H1 (cell line): ENCODE measurements around the gene CCDC74A. TPM values are rescaled to one million over a fixed set of nuclear protein-coding genes. Genes with fewer than 3 reads are reported as not detected.
"Not testable (repeated sequence)": the region's sequence is repeated elsewhere in the genome, so short reads cannot be mapped to it uniquely, and the experiment has no call there.

Experiments used
- CTCF ChIA-PET: fragments of 300-600 bp; sonication (Branson Sonifier 250); formaldehyde crosslinking; loops from one replicate; lab custom pipeline; 2021; ENCODE audit not compliant: partially characterized antibody; lab: Charles Lee
- POLR2A ChIA-PET: fragments of 300-600 bp; sonication (Branson Sonifier 250); formaldehyde crosslinking; loops from one replicate; lab custom pipeline; 2021; ENCODE audit warnings: inconsistent platforms; ENCODE audit not compliant: partially characterized antibody; lab: Charles Lee
- DNase-seq, 2 experiments: peaks; one replicate each; pipeline versions ENCODE4 v3.0.0 to v3.0.0-alpha.2; 2010 to 2022; ENCODE audit warnings: low spot score in 2 of 2, low read depth in 1 of 2, mixed read lengths in 1 of 2
- FAIRE-seq: peaks from 2 replicates; lab custom pipeline; 2011; peaks lifted over from hg19 to GRCh38; lab: Jason Lieb, UNC
- H2AFZ ChIP-seq: 2 replicates; pipeline ENCODE4 v1.8.1; 2012; ENCODE audit warnings: low read length, inconsistent platforms
- H2AK5ac ChIP-seq: 2 replicates; pipeline ENCODE4 v1.6.1; 2013; ENCODE audit warnings: low read depth, low read length
- H2BK120ac ChIP-seq: replicated peaks from 2 replicates; pipeline ENCODE3; 2013; ENCODE audit warnings: low read depth, low read length, inconsistent platforms
- H2BK12ac ChIP-seq: 2 replicates; pipeline ENCODE4 v1.6.1; 2013; ENCODE audit warnings: low read depth, low read length
- H2BK15ac ChIP-seq: 2 replicates; pipeline ENCODE4 v1.6.1; 2013; ENCODE audit warnings: low read length
- H2BK20ac ChIP-seq: 2 replicates; pipeline ENCODE4 v1.6.1; 2013; ENCODE audit warnings: low read length
- H2BK5ac ChIP-seq: 2 replicates; pipeline ENCODE4 v1.6.1; 2013; ENCODE audit warnings: low read depth, low read length
- H3K14ac ChIP-seq: 2 replicates; pipeline ENCODE4 v1.6.1; 2013; ENCODE audit warnings: inconsistent platforms; ENCODE audit not compliant: insufficient read length
- H3K18ac ChIP-seq: 2 replicates; pipeline ENCODE4 v1.6.1; 2013; ENCODE audit warnings: low read length; ENCODE audit errors: extremely low read depth
- H3K23ac ChIP-seq: 2 replicates; pipeline ENCODE4 v1.6.1; 2013; ENCODE audit warnings: inconsistent platforms; ENCODE audit not compliant: insufficient read length
- H3K23me2 ChIP-seq: 2 replicates; pipeline ENCODE4 v1.6.1; 2013; ENCODE audit warnings: low read depth, low read length
- H3K27ac ChIP-seq: 2 replicates; pipeline ENCODE4 v1.6.1; 2011; ENCODE audit warnings: low read depth, low read length, inconsistent platforms
- H3K27me3 ChIP-seq, 4 experiments: replicated peaks in 1 of 4; 1 replicate in 1 of 4; 2 replicates in 3 of 4; pipeline versions ENCODE4 v1.6.1 to v1.8.1; 2011 to 2013; ENCODE audit warnings: low read length in 3 of 4, mild to moderate bottlenecking in 3 of 4, inconsistent platforms in 2 of 4, mixed read lengths in 2 of 4, moderate library complexity in 1 of 4; ENCODE audit not compliant: control insufficient read depth in 3 of 4, insufficient read depth in 3 of 4; ENCODE audit errors: extremely low read depth in 1 of 4
- H3K36me3 ChIP-seq, 4 experiments: 2 replicates each; pipeline versions ENCODE4 v1.6.1 to v1.8.1; 2011 to 2013; ENCODE audit warnings: mild to moderate bottlenecking in 4 of 4, low read length in 3 of 4, moderate library complexity in 2 of 4, control low read depth in 1 of 4, inconsistent platforms in 1 of 4; ENCODE audit not compliant: insufficient read depth in 4 of 4, control insufficient read depth in 2 of 4
- H3K4ac ChIP-seq: replicated peaks from 2 replicates; pipeline ENCODE3; 2013; ENCODE audit warnings: low read length, low read depth, mixed read lengths, inconsistent platforms; ENCODE audit not compliant: insufficient read length
- H3K4me1 ChIP-seq, 4 experiments: replicated peaks in 1 of 4; 1 replicate in 1 of 4; 2 replicates in 3 of 4; pipeline versions ENCODE4 v1.6.1 to v1.8.1; 2011 to 2013; ENCODE audit warnings: low read length in 3 of 4, inconsistent platforms in 2 of 4, mixed read lengths in 1 of 4; ENCODE audit not compliant: insufficient read depth in 4 of 4, control insufficient read depth in 3 of 4
- H3K4me2 ChIP-seq, 2 experiments: 2 replicates each; pipeline versions ENCODE4 v1.6.1 to v1.8.1; 2011 to 2013; ENCODE audit warnings: low read depth in 2 of 2, low read length in 2 of 2, control low read depth in 1 of 2, inconsistent platforms in 1 of 2, mild to moderate bottlenecking in 1 of 2; ENCODE audit not compliant: insufficient read depth in 1 of 2
- H3K4me3 ChIP-seq, 4 experiments: fragments of 200-600, 300-600 bp in 1 of 4; sonication (generic), shearing (Covaris generic), sonication (Bioruptor Twin) in 1 of 4; 2 replicates each; pipeline versions ENCODE4 v1.5.1 to v1.8.1; 2011 to 2016; ENCODE audit warnings: low read length in 4 of 4, low read depth in 3 of 4, control low read depth in 2 of 4, inconsistent platforms in 2 of 4, mild to moderate bottlenecking in 2 of 4, mixed read lengths in 1 of 4, moderate library complexity in 1 of 4; ENCODE audit not compliant: insufficient read depth in 2 of 4; ENCODE audit errors: extremely low read depth in 1 of 4
- H3K56ac ChIP-seq: replicated peaks from 2 replicates; pipeline ENCODE3; 2013; ENCODE audit warnings: low read depth, mild to moderate bottlenecking, mixed read lengths, low read length, inconsistent platforms; ENCODE audit not compliant: insufficient read length
- H3K79me1 ChIP-seq: 2 replicates; pipeline ENCODE4 v1.6.1; 2013; ENCODE audit warnings: low read depth, low read length, control low read depth
- H3K79me2 ChIP-seq, 2 experiments: 2 replicates each; pipeline versions ENCODE4 v1.6.1 to v1.8.1; 2012 to 2013; ENCODE audit warnings: low read length in 2 of 2, mild to moderate bottlenecking in 2 of 2, inconsistent platforms in 1 of 2; ENCODE audit not compliant: insufficient read depth in 2 of 2, control insufficient read depth in 1 of 2
- H3K9ac ChIP-seq, 4 experiments: replicated peaks in 1 of 4; 1 replicate in 1 of 4; 2 replicates in 3 of 4; pipeline versions ENCODE4 v1.6.1 to v1.8.1; 2011 to 2013; ENCODE audit warnings: low read depth in 3 of 4, low read length in 3 of 4, control low read depth in 2 of 4, mild to moderate bottlenecking in 2 of 4, moderate library complexity in 2 of 4, inconsistent platforms in 1 of 4; ENCODE audit errors: extremely low read depth in 1 of 4
- H3K9me3 ChIP-seq, 2 experiments: 2 replicates each; pipeline versions ENCODE4 v1.6.1 to v1.8.1; 2012 to 2013; ENCODE audit warnings: mild to moderate bottlenecking in 2 of 2, moderate library complexity in 2 of 2, control low read depth in 1 of 2, inconsistent platforms in 1 of 2, low read depth in 1 of 2, low read length in 1 of 2, mixed read lengths in 1 of 2; ENCODE audit not compliant: insufficient read depth in 2 of 2
- H4K20me1 ChIP-seq, 2 experiments: replicated peaks in 1 of 2; 2 replicates each; pipeline versions ENCODE3 to v1.8.1; 2011 to 2013; ENCODE audit warnings: inconsistent platforms in 2 of 2, low read length in 2 of 2, mild to moderate bottlenecking in 1 of 2; ENCODE audit not compliant: insufficient read depth in 2 of 2, control insufficient read depth in 1 of 2
- H4K5ac ChIP-seq: 2 replicates; pipeline ENCODE4 v1.6.1; 2013; ENCODE audit warnings: low read length, low read depth, mixed read lengths, inconsistent platforms; ENCODE audit not compliant: insufficient read length
- H4K8ac ChIP-seq: 2 replicates; pipeline ENCODE4 v1.8.0; 2013; ENCODE audit warnings: mild to moderate bottlenecking, moderate library complexity, low read length, inconsistent platforms; ENCODE audit not compliant: insufficient read depth; ENCODE audit errors: extremely low read depth
- H4K91ac ChIP-seq: replicated peaks from 2 replicates; pipeline ENCODE3; 2013; ENCODE audit warnings: low read length, mixed read lengths, inconsistent platforms; ENCODE audit not compliant: insufficient read length
- WGBS, 2 experiments: shearing (Covaris generic) in 1 of 2; methylation state at CpG; one replicate each; pipeline versions ENCODE4 v1.1.6 to v1.1.7; 2013 to 2015; ENCODE audit warnings: low lambda C conversion rate in 2 of 2, mixed read lengths in 2 of 2, inconsistent platforms in 1 of 2, low coverage in 1 of 2, missing lambda C conversion rate in 1 of 2; ENCODE audit not compliant: insufficient replicate concordance in 2 of 2, insufficient coverage in 1 of 2, insufficient read length in 1 of 2; ENCODE audit errors: extremely low coverage in 1 of 2, missing lambda C conversion rate in 1 of 2; 5-methylcytosine and 5-hydroxymethylcytosine counted together
- polyA plus RNA-seq, 7 experiments: library from polyadenylated mRNA; depleted of rRNA in 3 of 7; stranded (reverse) in 5 of 7; unstranded in 2 of 7; fragments of >200 nt in 5 of 7; fragments of 200-250 nt in 2 of 7; gene quantifications; 1 replicate in 5 of 7; 2 replicates in 1 of 7; 4 replicates in 1 of 7; pipeline versions ENCODE4 v1.2.1 to v1.2.3, GENCODE V29; 2011 to 2013; ENCODE audit warnings: missing spikeins in 2 of 7, mixed read lengths in 2 of 7
- total RNA-seq: library from RNA; stranded (reverse); fragmentation: NEBNext Ultra II Directional; extraction: Animal tissue kit (Norgen Biotek cat#: 25700); gene quantifications from 2 replicates; pipeline ENCODE4 v1.2.1, GENCODE V29; 2021

Gene CCDC74A
- total and polyA plus RNA-seq, 2 of the 8 experiments (the other 6 are each of a cell fraction or from before 2014, with no cell fraction given), result 18.1 to 21.0 TPM

- H3K4me3 ChIP-seq, H3K79me2 ChIP-seq, H3K4me1 ChIP-seq, H3K23me2 ChIP-seq, H4K8ac ChIP-seq, H2BK5ac ChIP-seq, H4K5ac ChIP-seq, H2BK20ac ChIP-seq, H3K56ac ChIP-seq, FAIRE-seq, H3K9me3 ChIP-seq, H2AK5ac ChIP-seq, H3K4ac ChIP-seq, H2BK12ac ChIP-seq, H3K27me3 ChIP-seq, H3K18ac ChIP-seq, H3K23ac ChIP-seq, H3K4me2 ChIP-seq, H2BK120ac ChIP-seq, DNase-seq, H3K79me1 ChIP-seq, CTCF ChIA-PET, H3K27ac ChIP-seq, POLR2A ChIA-PET, H3K14ac ChIP-seq, H4K91ac ChIP-seq, H4K20me1 ChIP-seq, H2BK15ac ChIP-seq, H3K9ac ChIP-seq, H3K36me3 ChIP-seq, H2AFZ ChIP-seq: not testable (repeated sequence)
- 68% methylated on average over 4 of the region's 11 CpGs; no CpG with 5 or more reads in 1 of the 2 experiments for WGBS, 2 experiments
These were observed 4.0 kb downstream of the CCDC74A start for GRCh38 chr2:131531547-131532185.
